ENCODE measurements around the gene CACNA1A.

DNA sequence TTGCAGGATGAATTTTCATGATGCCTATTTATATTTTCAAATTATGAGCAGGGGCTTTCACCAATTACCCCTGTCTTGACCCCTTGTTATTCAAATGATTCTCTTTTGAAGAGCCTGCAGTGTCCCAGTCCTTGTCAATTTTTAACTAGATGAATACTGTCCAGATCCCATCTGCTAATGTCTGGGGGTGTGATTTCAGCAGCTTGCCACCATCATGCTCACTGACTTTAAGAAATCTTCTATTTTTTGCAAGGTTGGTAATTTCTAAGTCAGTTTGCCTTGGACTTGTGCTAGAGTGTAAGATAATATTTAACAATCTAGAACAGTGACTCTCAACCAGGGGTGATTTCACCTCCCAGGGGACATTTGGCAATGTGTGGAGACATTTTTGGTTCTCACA is 106.0 kb downstream of the CACNA1A start:
- TF ChIP-seq, protein P1, sequence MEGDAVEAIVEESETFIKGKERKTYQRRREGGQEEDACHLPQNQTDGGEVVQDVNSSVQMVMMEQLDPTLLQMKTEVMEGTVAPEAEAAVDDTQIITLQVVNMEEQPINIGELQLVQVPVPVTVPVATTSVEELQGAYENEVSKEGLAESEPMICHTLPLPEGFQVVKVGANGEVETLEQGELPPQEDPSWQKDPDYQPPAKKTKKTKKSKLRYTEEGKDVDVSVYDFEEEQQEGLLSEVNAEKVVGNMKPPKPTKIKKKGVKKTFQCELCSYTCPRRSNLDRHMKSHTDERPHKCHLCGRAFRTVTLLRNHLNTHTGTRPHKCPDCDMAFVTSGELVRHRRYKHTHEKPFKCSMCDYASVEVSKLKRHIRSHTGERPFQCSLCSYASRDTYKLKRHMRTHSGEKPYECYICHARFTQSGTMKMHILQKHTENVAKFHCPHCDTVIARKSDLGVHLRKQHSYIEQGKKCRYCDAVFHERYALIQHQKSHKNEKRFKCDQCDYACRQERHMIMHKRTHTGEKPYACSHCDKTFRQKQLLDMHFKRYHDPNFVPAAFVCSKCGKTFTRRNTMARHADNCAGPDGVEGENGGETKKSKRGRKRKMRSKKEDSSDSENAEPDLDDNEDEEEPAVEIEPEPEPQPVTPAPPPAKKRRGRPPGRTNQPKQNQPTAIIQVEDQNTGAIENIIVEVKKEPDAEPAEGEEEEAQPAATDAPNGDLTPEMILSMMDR (IDR thresholded peaks at IDR 0.05) = no peak
- no peak for TF ChIP-seq EP300 (IDR thresholded peaks at IDR 0.05)
